ENCODE results near the gene SLC22A5.
"Not testable (repeated sequence)": the region's sequence is repeated elsewhere in the genome, so short reads cannot be mapped to it uniquely, and the experiment has no call there.

The SLC22A5 gene

DNA sequence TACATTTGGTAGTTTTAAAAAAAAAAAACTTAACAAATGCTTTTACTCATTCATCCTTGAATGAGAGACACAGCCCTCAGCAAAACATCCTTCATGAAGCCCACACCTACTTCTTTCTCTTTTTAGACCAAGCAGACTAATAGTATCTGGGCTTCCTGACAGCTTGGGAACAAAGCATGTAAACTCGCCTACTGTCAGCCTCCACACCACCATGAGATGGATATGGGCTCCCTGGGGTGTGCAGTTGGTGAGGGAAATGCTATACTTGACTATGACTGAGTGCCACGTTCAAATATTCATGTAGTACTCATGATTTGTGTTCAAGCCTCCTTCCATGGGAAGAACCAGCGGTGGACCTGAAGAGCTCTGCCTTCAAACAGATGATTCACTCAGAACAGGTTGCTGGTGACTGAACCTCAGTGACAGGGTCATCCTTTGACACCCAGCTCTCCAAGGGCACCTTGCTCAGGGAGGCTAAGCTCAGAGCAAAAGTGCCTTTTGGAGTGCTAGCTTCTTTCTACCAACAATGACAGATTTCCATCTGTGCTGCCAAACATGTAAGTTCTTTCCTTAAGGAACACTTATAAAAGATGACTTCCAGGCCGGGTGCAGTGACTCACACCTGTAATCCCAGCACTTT lies 36.8 kb downstream of the SLC22A5 start:
- Mint-ChIP-seq H3K36me3 (peaks cover 2% of the 10 kb centered on the region), H3K27me3 (no peaks in the 10 kb centered on the region), H3K9me3 (no peaks in the 10 kb centered on the region), H3K4me1 (peaks cover 27% of the 10 kb centered on the region), H3K4me3 (no peak overlapping the region), H3K27ac (peak overlapping the region; percentile 76)
- ATAC-seq (ENCODE audit: low read depth) (no peak), DNase-seq (ENCODE audit: low spot score in 2 of 2) (no peak)

DNA sequence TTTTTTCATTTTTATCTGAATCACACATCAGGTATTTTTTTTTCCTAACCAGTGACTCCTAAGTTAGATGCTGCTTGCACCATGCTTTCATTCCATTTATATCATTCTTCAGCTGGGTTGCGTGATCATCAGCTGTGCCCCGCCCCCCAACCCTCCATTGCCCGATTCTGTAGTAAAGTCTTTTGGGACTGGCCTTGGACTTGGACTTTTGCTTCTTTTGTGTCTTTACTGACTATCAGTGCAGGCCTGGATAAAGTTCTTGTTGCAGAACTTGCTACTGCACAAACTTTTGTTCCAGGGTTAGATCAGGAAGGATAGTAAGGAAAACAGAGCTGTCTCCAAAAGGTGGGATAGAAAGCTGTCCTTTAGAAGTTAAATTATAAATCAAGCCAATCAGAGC lies 38.5 kb downstream of the SLC22A5 start:
- Mint-ChIP-seq H3K4me3 (no peak overlapping the region), H3K9me3 (no peaks in the 10 kb centered on the region), H3K4me1 (peaks cover 34% of the 10 kb centered on the region), H3K27me3 (no peaks in the 10 kb centered on the region), H3K27ac (peak overlapping the region; percentile 81), H3K36me3 (peaks cover 2% of the 10 kb centered on the region)
- no peak for DNase-seq (ENCODE audit: low spot score in 2 of 2)
- no peak for ATAC-seq (ENCODE audit: low read depth)

DNA sequence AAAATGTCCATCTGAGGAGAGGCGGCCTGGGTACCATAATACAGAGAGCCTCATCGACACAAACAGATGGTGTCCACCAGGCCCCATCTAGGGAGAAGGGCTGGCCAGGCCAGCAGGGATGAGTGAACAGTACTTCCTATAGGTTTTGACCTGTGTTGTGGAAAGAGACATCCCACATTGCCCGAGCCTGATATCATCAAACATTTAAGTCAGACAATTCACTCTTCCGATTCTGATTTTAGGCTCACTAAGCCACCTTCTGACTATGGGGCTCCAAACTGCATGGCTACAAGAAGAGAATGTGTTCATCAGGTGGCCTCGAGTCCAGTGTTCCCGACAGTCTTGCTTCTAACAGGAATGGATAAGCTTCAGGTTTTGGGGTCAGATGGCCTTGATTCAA lies 38.9 kb downstream of the SLC22A5 start:
- H3K27ac Mint-ChIP-seq, result peak overlapping the region; percentile 81
- no peak for DNase-seq (ENCODE audit: low spot score in 2 of 2)
- no peak for ATAC-seq (ENCODE audit: low read depth)
- no peaks in the 10 kb centered on the region for H3K9me3 Mint-ChIP-seq
- H3K4me3 Mint-ChIP-seq, result no peak overlapping the region
- no peaks in the 10 kb centered on the region for H3K27me3 Mint-ChIP-seq
- H3K4me1 Mint-ChIP-seq, result peaks cover 39% of the 10 kb centered on the region
- peaks cover 2% of the 10 kb centered on the region for H3K36me3 Mint-ChIP-seq

DNA sequence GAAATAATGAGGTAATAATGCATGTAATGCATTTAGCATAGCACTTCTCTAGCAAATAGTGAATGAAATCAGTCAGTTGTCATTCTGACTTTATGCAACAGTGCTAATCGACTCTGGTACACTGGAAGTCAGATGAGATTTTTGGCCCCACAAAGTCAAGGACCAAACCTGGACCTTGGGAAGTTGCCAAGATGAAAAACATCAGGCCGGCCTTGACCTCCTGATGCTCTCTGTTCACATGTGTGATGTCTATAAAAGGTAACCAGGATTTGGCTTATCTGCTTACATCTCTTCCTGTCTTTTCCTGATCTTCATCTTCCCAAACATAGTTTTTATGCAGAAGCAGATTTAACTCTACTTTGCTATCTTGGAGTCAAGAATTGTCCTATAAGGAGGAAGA lies 39.5 kb downstream of the SLC22A5 start:
- Mint-ChIP-seq H3K36me3 (peaks cover 5% of the 10 kb centered on the region), H3K4me1 (peaks cover 43% of the 10 kb centered on the region)
- no peak for DNase-seq (ENCODE audit: low spot score in 2 of 2)

DNA sequence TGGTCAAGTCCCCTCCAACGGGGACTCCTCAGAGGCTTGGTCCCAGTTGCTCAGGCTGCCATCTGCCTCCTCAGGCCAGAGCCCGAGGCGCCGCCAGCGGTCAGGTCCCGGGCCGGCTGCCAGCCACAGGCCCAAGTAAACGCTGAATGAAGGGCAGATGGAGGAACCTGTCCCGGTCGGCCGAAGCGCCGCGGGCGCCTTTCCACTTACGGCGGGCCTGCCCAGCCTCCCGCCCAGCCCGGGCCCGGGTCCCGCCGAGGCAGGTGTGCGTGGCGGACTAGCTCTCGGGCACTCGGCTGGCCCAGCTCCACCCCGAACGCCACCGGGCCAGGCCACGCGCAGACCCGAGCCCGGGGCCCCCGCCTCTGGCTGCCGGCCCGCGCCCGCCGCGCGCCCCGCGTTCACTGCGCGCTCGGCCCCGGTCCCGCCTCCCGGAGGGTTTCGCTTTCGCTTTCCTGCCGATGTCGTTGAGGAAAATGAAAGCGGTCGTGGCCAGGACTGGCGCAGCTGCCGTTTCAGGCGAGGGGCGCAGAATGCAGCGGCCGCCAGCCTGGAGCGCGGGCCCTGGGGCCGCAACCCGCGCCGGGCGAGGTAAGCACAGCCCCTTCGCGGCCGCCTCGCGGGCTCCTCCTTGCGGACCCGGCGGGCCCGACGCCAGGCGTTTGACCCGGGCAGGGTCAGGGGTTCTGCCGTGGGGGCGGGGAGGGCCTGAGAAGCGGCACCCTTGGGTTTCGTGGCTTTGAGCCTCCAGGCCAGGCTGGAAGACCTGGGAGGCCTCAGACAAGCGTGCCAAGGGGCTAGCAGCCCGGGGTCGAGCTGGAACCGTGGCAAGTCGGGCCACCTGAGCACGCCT lies 41.2 kb downstream of the SLC22A5 start:
- no peaks in the 10 kb centered on the region for H3K27me3 Mint-ChIP-seq
- H3K36me3 Mint-ChIP-seq, result peaks cover 10% of the 10 kb centered on the region
- peak overlapping the region; percentile 98 for H3K27ac Mint-ChIP-seq
- peak overlapping the region; percentile 98 for H3K4me3 Mint-ChIP-seq
- peaks cover 47% of the 10 kb centered on the region for H3K4me1 Mint-ChIP-seq
- ATAC-seq (ENCODE audit: low read depth) (peak; percentile 82), DNase-seq (ENCODE audit: low spot score in 2 of 2) (peak; percentile 85 to 86)
- peaks cover 1% of the 10 kb centered on the region for H3K9me3 Mint-ChIP-seq

More for the DNA sequence above, 39.5 kb downstream of the SLC22A5 start:
- Mint-ChIP-seq H3K27me3 (no peaks in the 10 kb centered on the region), H3K9me3 (peaks cover 1% of the 10 kb centered on the region), H3K4me3 (peak overlapping the region; percentile 71), H3K27ac (peak overlapping the region; percentile 98)
- ATAC-seq (ENCODE audit: low read depth), result no peak

DNA sequence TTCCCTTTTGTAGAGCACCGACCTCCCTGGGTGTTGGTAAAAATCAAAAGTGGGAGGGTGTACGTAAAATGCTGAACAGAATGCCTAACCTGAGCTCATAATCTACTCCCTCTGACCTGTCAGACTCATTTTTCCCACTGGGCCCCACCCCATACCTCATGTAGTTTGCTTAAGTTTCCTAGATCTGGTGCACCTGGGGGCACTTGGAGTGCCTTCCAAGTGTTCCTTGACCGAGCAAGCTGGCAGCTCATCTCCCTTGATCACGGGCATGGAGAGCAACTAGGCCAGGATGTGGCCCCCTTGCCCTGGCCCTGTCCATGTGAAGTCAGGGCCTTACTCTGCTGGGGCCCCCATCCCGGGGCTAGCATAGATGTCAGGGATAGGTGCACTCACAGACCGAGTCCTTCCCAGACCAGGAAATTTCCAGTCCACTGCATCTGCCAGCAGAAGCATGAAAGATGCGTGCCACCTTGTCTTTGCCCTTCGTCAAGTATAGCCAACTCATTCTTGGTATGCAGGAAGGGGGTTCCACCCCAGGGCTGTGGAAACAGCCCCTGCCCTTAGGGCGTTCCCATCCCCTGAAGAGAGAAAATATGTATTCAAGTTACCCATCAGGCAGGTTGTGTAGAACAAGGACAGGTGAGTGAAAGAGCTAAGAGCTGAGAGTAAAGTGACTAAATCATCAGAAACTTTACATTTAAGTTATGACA lies 41.9 kb downstream of the SLC22A5 start:
- Mint-ChIP-seq H3K27me3 (no peaks in the 10 kb centered on the region), H3K36me3 (peaks cover 10% of the 10 kb centered on the region), H3K27ac (peak overlapping the region; percentile 98), H3K9me3 (peaks cover 1% of the 10 kb centered on the region), H3K4me3 (peak overlapping the region; percentile 98), H3K4me1 (peaks cover 53% of the 10 kb centered on the region)
- peak; percentile 19 for ATAC-seq (ENCODE audit: low read depth)
- DNase-seq (ENCODE audit: low spot score in 2 of 2), result no peak

DNA sequence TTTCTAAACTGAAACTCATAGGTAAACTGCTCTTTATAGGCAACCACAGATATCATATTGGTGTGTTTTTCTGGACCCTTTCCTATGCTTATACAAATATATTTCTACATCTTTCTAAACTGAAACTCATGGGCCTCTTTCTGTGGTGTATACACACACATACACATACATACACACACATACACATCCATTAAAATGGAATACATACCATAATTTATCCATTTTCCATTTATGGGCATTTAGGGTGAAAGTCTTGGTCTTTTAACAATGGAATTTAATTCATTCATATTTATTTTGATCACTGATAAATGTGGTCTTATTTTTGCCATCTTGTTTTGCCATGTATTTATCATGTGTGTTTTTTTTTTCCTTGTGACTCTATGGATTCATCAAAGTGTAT lies 44.1 kb downstream of the SLC22A5 start:
- Mint-ChIP-seq H3K36me3 (peaks cover 18% of the 10 kb centered on the region), H3K4me3 (peak overlapping the region; percentile 98), H3K4me1 (peaks cover 63% of the 10 kb centered on the region), H3K27ac (peak overlapping the region; percentile 98), H3K9me3 (peaks cover 1% of the 10 kb centered on the region), H3K27me3 (no peaks in the 10 kb centered on the region)
- no peak for DNase-seq (ENCODE audit: low spot score in 2 of 2)
- ATAC-seq (ENCODE audit: low read depth), result no peak

DNA sequence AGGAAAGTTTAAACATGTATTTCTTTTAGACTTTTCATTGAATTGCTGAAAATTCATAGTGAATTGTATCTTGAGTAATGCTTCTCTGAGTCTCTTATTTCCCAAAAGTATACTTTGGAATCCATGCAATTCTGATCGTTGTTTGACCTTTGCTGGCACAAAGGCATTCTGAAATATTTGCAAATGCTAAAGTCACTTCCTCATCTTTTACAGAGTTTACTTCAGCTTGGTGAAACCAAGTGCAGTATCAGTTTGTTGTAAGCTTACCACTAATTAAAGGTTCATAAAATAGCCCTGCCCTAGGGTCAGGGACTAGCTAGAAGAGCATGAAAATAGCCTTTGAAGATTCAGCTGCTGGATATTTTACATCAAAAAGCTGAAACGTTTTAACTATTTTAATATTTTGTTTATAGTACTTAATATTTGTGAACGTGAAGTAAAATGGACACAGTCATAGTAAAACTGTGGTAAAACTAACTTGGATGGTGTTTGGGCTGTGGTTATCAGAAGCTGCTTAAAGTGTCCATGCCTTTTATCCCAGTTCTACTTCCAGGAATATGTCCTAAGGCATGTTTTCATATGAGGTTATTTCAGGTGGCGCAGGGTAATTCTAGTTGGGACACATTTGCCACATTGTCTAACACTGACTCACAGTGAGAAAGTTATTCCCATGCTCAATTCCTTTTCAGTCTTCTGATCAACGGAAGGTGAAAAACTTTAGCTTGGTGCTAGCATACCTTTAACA lies 45.3 kb downstream of the SLC22A5 start:
- Mint-ChIP-seq H3K27me3 (no peaks in the 10 kb centered on the region), H3K4me1 (peaks cover 66% of the 10 kb centered on the region), H3K27ac (peak overlapping the region; percentile 98), H3K36me3 (peaks cover 24% of the 10 kb centered on the region), H3K4me3 (peak overlapping the region; percentile 73), H3K9me3 (peaks cover 1% of the 10 kb centered on the region)
- DNase-seq (ENCODE audit: low spot score in 2 of 2), result no peak
- no peak for ATAC-seq (ENCODE audit: low read depth)

DNA sequence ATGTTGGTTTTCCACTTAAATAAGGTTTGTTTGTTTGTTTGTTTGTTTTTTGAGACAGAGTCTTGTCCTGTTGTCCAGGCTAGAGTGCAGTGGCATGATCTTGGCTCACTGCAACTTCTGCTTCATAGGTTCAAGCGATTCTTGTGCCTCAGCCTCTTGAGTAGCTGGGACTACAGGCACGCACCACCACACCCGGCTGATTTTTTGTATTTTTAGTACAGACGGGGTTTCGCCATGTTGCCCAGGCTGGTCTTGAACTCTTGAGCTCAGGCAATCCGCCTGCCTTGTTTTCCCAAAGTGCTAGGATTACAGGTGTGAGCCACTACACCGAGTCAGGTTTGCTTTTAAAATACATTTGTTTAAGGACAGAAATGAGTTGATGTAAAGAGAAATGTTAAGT lies 46.0 kb downstream of the SLC22A5 start:
- not testable (repeated sequence) for DNase-seq (ENCODE audit: low spot score in 2 of 2); ATAC-seq (ENCODE audit: low read depth); H3K9me3 Mint-ChIP-seq; H3K27me3 Mint-ChIP-seq
- H3K4me3 Mint-ChIP-seq, result peak overlapping the region; percentile 24
- peaks cover 24% of the 10 kb centered on the region for H3K36me3 Mint-ChIP-seq
- H3K4me1 Mint-ChIP-seq, result peaks cover 69% of the 10 kb centered on the region
- peak overlapping the region; percentile 98 for H3K27ac Mint-ChIP-seq

DNA sequence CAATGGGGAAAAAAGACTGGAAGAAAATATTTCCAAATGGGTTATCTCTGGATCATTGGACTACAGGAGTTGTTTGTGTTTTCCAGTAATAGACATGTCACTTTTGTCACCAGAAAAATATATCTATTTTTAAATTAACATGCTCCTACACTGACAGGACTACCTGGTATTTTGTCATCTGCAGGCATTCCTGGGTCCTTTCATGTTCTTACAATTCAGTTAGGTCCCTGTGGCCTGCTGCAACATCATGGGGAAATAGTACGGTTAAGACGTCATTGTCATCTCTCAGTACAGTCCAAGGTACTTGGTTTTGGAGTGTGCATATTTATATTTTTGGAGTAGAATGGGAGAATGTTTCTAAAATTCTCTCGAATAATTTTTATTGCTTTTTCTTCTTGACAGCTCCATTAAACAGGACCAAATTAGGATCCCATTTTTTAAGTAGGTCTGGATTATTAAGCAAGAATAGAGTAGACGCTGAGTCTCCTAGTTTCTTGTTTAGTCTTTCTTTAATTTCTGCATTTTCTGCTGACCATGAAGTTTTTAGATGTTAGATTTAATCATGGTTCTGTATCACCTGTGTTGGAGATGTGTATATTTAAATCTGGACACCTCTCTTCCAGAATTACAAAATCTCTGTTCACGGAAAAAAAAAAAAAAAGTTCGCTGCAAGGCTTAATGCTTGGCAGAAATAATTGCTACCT lies 46.9 kb downstream of the SLC22A5 start:
- ATAC-seq (ENCODE audit: low read depth), result no peak

DNA sequence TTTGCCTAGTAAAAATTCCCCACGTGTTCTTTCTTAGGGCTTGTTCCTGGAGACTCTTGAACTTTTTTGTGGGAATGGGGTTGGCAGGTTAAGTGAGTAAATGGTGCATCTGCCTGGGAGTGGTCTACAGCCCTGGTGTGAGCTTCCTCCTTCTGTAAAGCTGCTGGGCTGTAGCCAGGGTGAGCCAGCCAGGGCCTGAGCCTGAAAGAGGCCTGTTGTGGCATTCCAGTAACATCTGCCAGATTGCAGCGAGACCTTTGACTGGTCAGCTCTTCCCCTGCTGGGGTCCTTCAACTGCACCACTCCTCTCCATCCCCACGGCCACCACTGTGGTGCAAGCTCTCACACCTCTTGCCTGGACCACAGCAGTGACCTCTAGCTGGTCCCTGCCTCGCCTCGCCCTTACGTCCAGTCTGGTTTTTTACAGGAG lies 47.5 kb downstream of the SLC22A5 start:
- Mint-ChIP-seq H3K4me1 (peaks cover 70% of the 10 kb centered on the region), H3K9me3 (peaks cover 1% of the 10 kb centered on the region), H3K27ac (peak overlapping the region; percentile 93), H3K27me3 (no peaks in the 10 kb centered on the region), H3K36me3 (peaks cover 26% of the 10 kb centered on the region), H3K4me3 (no peak overlapping the region)
- ATAC-seq (ENCODE audit: low read depth) (no peak), DNase-seq (ENCODE audit: low spot score in 2 of 2) (no peak)

More for the DNA sequence above, 46.9 kb downstream of the SLC22A5 start:
- Mint-ChIP-seq H3K4me1 (peaks cover 72% of the 10 kb centered on the region), H3K27ac (no peak overlapping the region), H3K9me3 (peaks cover 1% of the 10 kb centered on the region), H3K4me3 (no peak overlapping the region), H3K36me3 (peaks cover 25% of the 10 kb centered on the region), H3K27me3 (no peaks in the 10 kb centered on the region)
- no peak for DNase-seq (ENCODE audit: low spot score in 2 of 2)

DNA sequence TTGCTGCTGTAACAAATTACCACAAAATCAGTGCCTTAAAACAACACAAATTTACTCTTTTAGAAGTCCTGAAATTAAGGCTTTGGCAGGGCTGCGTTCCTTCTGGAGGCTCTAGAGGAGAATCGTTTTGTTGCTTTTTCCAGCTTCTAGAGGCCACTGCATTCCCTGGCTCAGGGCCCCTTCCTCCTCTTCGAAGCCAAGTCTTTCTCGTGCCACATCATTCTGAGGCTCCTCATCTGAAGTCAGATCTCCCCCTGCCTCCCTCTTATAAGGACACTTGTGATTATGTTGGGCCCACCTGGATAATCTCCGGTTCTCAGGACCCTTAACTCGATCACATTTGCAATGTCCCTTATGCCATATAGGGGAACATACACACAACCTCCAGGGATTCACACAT lies 48.0 kb downstream of the SLC22A5 start:
- H3K4me1 Mint-ChIP-seq, result peaks cover 70% of the 10 kb centered on the region
- no peak for ATAC-seq (ENCODE audit: low read depth)
- no peaks in the 10 kb centered on the region for H3K27me3 Mint-ChIP-seq
- peaks cover 26% of the 10 kb centered on the region for H3K36me3 Mint-ChIP-seq
- DNase-seq (ENCODE audit: low spot score in 2 of 2), result no peak
- H3K27ac Mint-ChIP-seq, result peak overlapping the region; percentile 93
- peaks cover 1% of the 10 kb centered on the region for H3K9me3 Mint-ChIP-seq
- H3K4me3 Mint-ChIP-seq, result no peak overlapping the region

DNA sequence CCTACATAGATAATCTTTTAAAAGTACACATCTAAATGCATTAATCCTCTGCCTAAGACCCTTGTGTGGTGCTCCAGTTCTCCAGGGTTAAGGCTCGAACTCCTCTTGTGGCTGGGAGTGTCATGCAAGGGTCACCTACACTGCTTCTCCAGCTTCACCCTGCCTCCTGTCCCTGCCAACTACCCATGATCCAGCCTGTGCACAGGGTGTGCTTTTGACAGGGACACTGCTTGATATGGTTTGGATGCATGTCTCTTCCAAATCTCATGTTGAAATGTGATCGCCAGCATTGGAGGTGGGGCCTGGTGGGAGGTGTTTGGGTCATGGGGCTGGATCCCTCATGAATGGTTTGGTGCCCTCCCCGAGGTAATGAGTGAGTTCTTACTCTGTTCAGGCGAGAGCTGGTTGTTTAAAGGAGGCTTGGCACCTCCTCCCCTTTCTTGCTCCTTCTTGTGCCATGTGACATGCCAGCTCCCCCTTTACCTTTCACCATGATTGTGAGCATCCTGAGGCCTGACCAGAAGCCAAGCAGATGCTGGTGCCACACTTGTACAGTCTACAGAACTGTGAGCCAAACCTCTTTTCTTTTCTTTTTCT lies 48.5 kb downstream of the SLC22A5 start:
- Mint-ChIP-seq H3K27me3 (no peaks in the 10 kb centered on the region), H3K36me3 (peaks cover 26% of the 10 kb centered on the region), H3K9me3 (peaks cover 1% of the 10 kb centered on the region), H3K4me1 (peaks cover 71% of the 10 kb centered on the region), H3K4me3 (no peak overlapping the region), H3K27ac (peak overlapping the region; percentile 93)
- ATAC-seq (ENCODE audit: low read depth) (no peak), DNase-seq (ENCODE audit: low spot score in 2 of 2) (no peak)
